K562 (cell line): Measurements from ENCODE around the gene FBXO46. TPM values are rescaled to one million over a fixed set of nuclear protein-coding genes. Genes with fewer than 3 reads are reported as not detected.

ENCODE experiments used
- CBFA2T2 ChIP-seq: fragments of 450-650 bp; conservative IDR thresholded peaks from 2 replicates; pipeline ENCODE4 v1.6.1; 2017; ENCODE audit warnings: mild to moderate bottlenecking
- CBX3 ChIP-seq, 2 experiments: IDR thresholded peaks; 1 replicate in 1 of 2; 2 replicates in 1 of 2; pipeline ENCODE4 v1.6.1; 2012; ENCODE audit warnings: inconsistent platforms in 2 of 2, low read length in 2 of 2, borderline replicate concordance in 1 of 2, control low read depth in 1 of 2
- CC2D1A ChIP-seq: fragments of 450-650 bp; IDR thresholded peaks from 2 replicates; pipeline ENCODE4 v1.6.1; 2017; ENCODE audit warnings: mild to moderate bottlenecking
- FOXA3 ChIP-seq, 2 experiments: fragments of 450-650 bp in 1 of 2; sonication (generic) in 1 of 2; formaldehyde crosslinking; IDR thresholded peaks in 1 of 2; conservative IDR thresholded peaks in 1 of 2; 2 replicates each; pipeline versions ENCODE4 v1.4.0 to v1.8.0; 2020 to 2022; ENCODE audit warnings: mild to moderate bottlenecking in 2 of 2, missing genetic modification reagents in 1 of 2
- HMGN3 ChIP-seq: IDR thresholded peaks from 2 replicates; pipeline ENCODE4 v1.6.1; 2011; ENCODE audit warnings: borderline replicate concordance, low read depth, mild to moderate bottlenecking, mixed read lengths, low read length; ENCODE audit not compliant: insufficient read length; ENCODE audit errors: extremely low read depth
- IFI16 ChIP-seq: fragments of 250-450 bp; sonication (Bioruptor Pico); IDR thresholded peaks from 2 replicates; pipeline ENCODE4 v2.1.2; 2022; ENCODE audit warnings: mild to moderate bottlenecking, inconsistent platforms
- NFXL1 ChIP-seq: fragments of 450-650 bp; formaldehyde crosslinking; IDR thresholded peaks from 2 replicates; pipeline ENCODE4 v1.4.0; 2021; ENCODE audit warnings: mild to moderate bottlenecking
- PHB2 ChIP-seq: fragments of 450-650 bp; IDR thresholded peaks from 2 replicates; pipeline ENCODE4 v1.6.1; 2017; ENCODE audit warnings: low read depth
- POLR2B ChIP-seq: fragments of 450-650 bp; IDR thresholded peaks from 2 replicates; pipeline ENCODE4 v1.6.1; 2018; ENCODE audit warnings: low read depth; ENCODE audit not compliant: partially characterized antibody
- PURB ChIP-seq: sonication (generic); formaldehyde crosslinking; IDR thresholded peaks from 2 replicates; pipeline ENCODE4 v1.9.0; 2021; ENCODE audit warnings: low read depth, mild to moderate bottlenecking, missing genetic modification reagents
- RCOR1 ChIP-seq, 2 experiments: IDR thresholded peaks; 2 replicates each; pipeline ENCODE4 v1.6.1; 2012; ENCODE audit warnings: low read depth in 2 of 2, low read length in 2 of 2, borderline replicate concordance in 1 of 2, improper control_type of control experiment in 1 of 2
- RNF2 ChIP-seq: sonication (generic); IDR thresholded peaks from 2 replicates; pipeline ENCODE4 v1.6.1; 2016
- SOX6 ChIP-seq: fragments of 450-650 bp; IDR thresholded peaks from 2 replicates; pipeline ENCODE4 v1.6.1; 2014; ENCODE audit warnings: mild to moderate bottlenecking
- TRIM28 ChIP-seq: fragments of 450-650 bp; IDR thresholded peaks from 2 replicates; pipeline ENCODE4 v1.6.1; 2017
- ZNF124 ChIP-seq: sonication (generic); formaldehyde crosslinking; IDR thresholded peaks from 2 replicates; pipeline ENCODE4 v1.8.1; 2022; ENCODE audit warnings: missing genetic modification reagents
- ZNF318 ChIP-seq, 2 experiments: fragments of 450-650 bp; IDR thresholded peaks; 2 replicates each; pipeline ENCODE4 v1.6.1; 2016; ENCODE audit warnings: mild to moderate bottlenecking in 2 of 2, borderline replicate concordance in 1 of 2, low read depth in 1 of 2, moderate library complexity in 1 of 2
- ZNF445 ChIP-seq: fragments of 250-450 bp; sonication (Bioruptor Pico); IDR thresholded peaks from 2 replicates; pipeline ENCODE4 v1.4.0; 2020; ENCODE audit warnings: low read depth, mild to moderate bottlenecking, moderate library complexity
- polyA plus RNA-seq, 8 experiments: library from polyadenylated mRNA; depleted of rRNA in 4 of 8; stranded (reverse) in 5 of 8; unstranded in 3 of 8; fragments of >200 nt; fragmentation: Nextera tagmentation in 2 of 8; fragmentation: Illumina TruSeq in 1 of 8; extraction: Ambion mirVana in 2 of 8; extraction: Trizol in 1 of 8; gene quantifications; 2 replicates each; pipeline versions ENCODE4 v1.2.1 to v1.2.3, GENCODE V29; 2011 to 2014; ENCODE audit warnings: inconsistent platforms in 1 of 8, missing spikeins in 1 of 8
- total RNA-seq, 7 experiments: library from RNA; depleted of rRNA in 6 of 7; stranded (reverse); fragments of >200 nt in 6 of 7; fragmentation: Illumina TruSeq in 2 of 7; extraction: Trizol in 2 of 7; gene quantifications; 2 replicates each; pipeline versions ENCODE4 v1.2.1 to v1.2.3, GENCODE V29; 2011 to 2021; ENCODE audit warnings: low replicate concordance in 1 of 7
- TF ChIP-seq, protein P1 (sequence below), 2 experiments: fragments of 450-650 bp in 1 of 2; sonication (generic) in 1 of 2; formaldehyde crosslinking; conservative IDR thresholded peaks; 2 replicates each; pipeline versions ENCODE4 v1.4.0 to v1.8.1; 2020 to 2022; ENCODE audit warnings: mild to moderate bottlenecking in 1 of 2, missing genetic modification reagents in 1 of 2

The FBXO46 gene
- total and polyA plus RNA-seq, 9 of the 15 experiments (the other 6 are each of a cell fraction or from before 2014, with no cell fraction given): 1.5 to 36.1 (median 7.3) TPM

- TF ChIP-seq RCOR1 (IDR thresholded peaks at IDR 0.05; ENCODE audit: borderline replicate concordance in 1 of 2, low read depth in 2 of 2, low read length in 2 of 2) (0 out of 4 replicates have a peak, but pooled peaks of 1 of the 2 experiments have one; percentile 10), CBFA2T2 (no peak), PURB (CRISPR knock-in tag) (no peak), RNF2 (no peak), ZNF124 (CRISPR knock-in tag) (no peak), PHB2 (no peak), TRIM28 (0 out of 2 replicates have a peak, but pooled peaks have one; percentile 23), CC2D1A (peak; percentile 64), NFXL1 (CRISPR knock-in tag) (no peak), SOX6 (peak; percentile 58), CBX3 (IDR thresholded peaks at IDR 0.05; ENCODE audit: borderline replicate concordance in 1 of 2, low read length in 2 of 2) (no peak), HMGN3 (peak; percentile 72), POLR2B (peak; percentile 34), FOXA3 (CRISPR knock-in tag; conservative IDR thresholded peaks at IDR 0.05 in 1 of 2, IDR thresholded peaks at IDR 0.05 in 1 of 2) (no peak), ZNF445 (CRISPR knock-in tag) (no peak), IFI16 (CRISPR knock-in tag) (no peak), ZNF318 (IDR thresholded peaks at IDR 0.05; ENCODE audit: borderline replicate concordance in 1 of 2, low read depth in 1 of 2) (no peak)
- TF ChIP-seq, protein P1, sequence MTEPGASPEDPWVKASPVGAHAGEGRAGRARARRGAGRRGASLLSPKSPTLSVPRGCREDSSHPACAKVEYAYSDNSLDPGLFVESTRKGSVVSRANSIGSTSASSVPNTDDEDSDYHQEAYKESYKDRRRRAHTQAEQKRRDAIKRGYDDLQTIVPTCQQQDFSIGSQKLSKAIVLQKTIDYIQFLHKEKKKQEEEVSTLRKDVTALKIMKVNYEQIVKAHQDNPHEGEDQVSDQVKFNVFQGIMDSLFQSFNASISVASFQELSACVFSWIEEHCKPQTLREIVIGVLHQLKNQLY (CRISPR knock-in tag; conservative IDR thresholded peaks at IDR 0.05): no peak
Measured at GRCh38 chr19:45779231-45780145, 48.8 kb upstream of the FBXO46 start (continued).
